ENCODE data around the gene TMEM18. TPM values are rescaled to one million over a fixed set of nuclear protein-coding genes. Genes with fewer than 3 reads are reported as not detected.

Gene TMEM18
- total and polyA plus RNA-seq, 8 donors: 11.9 to 20.3 (median 15.1) TPM

DNA sequence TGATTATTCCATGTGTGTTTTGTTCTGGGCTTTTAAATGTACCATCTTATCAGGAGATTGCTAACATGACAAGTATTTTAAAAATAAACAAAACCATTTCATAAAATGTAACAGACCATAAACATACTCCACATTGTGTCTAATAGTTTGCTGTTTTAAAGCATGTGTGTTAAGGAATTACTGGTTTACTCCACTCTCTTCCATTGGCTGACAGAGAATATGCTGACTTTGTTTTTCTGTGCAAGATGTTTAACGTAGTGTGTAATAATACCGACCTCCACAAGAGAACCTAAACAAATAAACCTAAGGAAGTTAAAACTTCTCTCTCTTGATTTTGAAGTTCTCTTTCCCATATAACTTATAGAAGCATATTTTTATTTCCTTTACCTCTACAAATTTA lies 17.0 kb upstream of the TMEM18 start:
- no peaks in the 10 kb centered on the region for H3K9me3 ChIP-seq
- FAIRE-seq: no peak
- 35 to 40% methylated on average over 2 of the region's 2 CpGs for WGBS, 2 donors

GRCh38 chr2:693606-694005 lies 16.4 kb upstream of the TMEM18 start:
- no peak overlapping the region for H3K4me3 ChIP-seq
- no peaks in the 10 kb centered on the region for H3K9me3 ChIP-seq
- H3K36me3 ChIP-seq: no peaks in the 10 kb centered on the region
- no peak for FAIRE-seq
- ATAC-seq: no peak
- no peaks in the 10 kb centered on the region for H3K27me3 ChIP-seq
- no peak for TF ChIP-seq CTCF (IDR thresholded peaks at IDR 0.05)
- no peak for DNase-seq
- intact Hi-C loops (cut with DNase I): no loop called here
- 95% methylated on average over 7 of the region's 7 CpGs for WGBS, 2 donors
- H3K27ac ChIP-seq: no peak overlapping the region
- H3K4me1 ChIP-seq: peaks cover 6 to 22% (median 8%) of the 10 kb centered on the region in 3 donors

More for the DNA sequence above, 17.0 kb upstream of the TMEM18 start:
- no peak for DNase-seq
- H3K4me3 ChIP-seq: no peak overlapping the region
- intact Hi-C loops (cut with DNase I): no loop called here
- H3K36me3 ChIP-seq: no peaks in the 10 kb centered on the region
- no peak for TF ChIP-seq CTCF (IDR thresholded peaks at IDR 0.05)
- no peaks in the 10 kb centered on the region for H3K27me3 ChIP-seq
- peaks cover 6 to 22% (median 8%) of the 10 kb centered on the region in 3 donors for H3K4me1 ChIP-seq
- H3K27ac ChIP-seq: no peak overlapping the region
- ATAC-seq: no peak

- no peak for TF ChIP-seq CTCF (IDR thresholded peaks at IDR 0.05)
- ATAC-seq (no peak), FAIRE-seq (no peak), DNase-seq (no peak)
- Histone ChIP-seq H3K27me3 (no peaks in the 10 kb centered on the region), H3K4me3 (no peak overlapping the region), H3K9me3 (no peaks in the 10 kb centered on the region), H3K27ac (no peak overlapping the region), H3K4me1 (peaks cover 2 to 21% (median 5%) of the 10 kb centered on the region in 3 donors), H3K36me3 (no peaks in the 10 kb centered on the region)
- intact Hi-C loops (cut with DNase I): no loop called here
- 74 to 86% methylated on average over 8 of the region's 8 CpGs for WGBS, 2 donors
Observed at GRCh38 chr2:692767-693166, 15.6 kb upstream of the TMEM18 start.

- H3K27me3 ChIP-seq: no peaks in the 10 kb centered on the region
- H3K27ac ChIP-seq: no peak overlapping the region
- no peak for TF ChIP-seq CTCF (IDR thresholded peaks at IDR 0.05)
- H3K36me3 ChIP-seq: no peaks in the 10 kb centered on the region
- intact Hi-C loops (cut with DNase I): no loop called here
- ATAC-seq (no peak), DNase-seq (peak in 1 of 6 donors; percentile 32), FAIRE-seq (no peak)
- H3K4me3 ChIP-seq: no peak overlapping the region
- WGBS, 2 donors: 84 to 87% methylated on average over 35 of the region's 35 CpGs
- H3K4me1 ChIP-seq: peaks cover 0 to 14% (median 4%) of the 10 kb centered on the region in 3 donors
- no peaks in the 10 kb centered on the region for H3K9me3 ChIP-seq
Observed at GRCh38 chr2:691821-692761, 14.9 kb upstream of the TMEM18 start.

- Histone ChIP-seq H3K27me3 (no peaks in the 10 kb centered on the region), H3K9me3 (no peaks in the 10 kb centered on the region), H3K27ac (no peak overlapping the region), H3K4me1 (peaks cover 0 to 12% (median 4%) of the 10 kb centered on the region in 3 donors), H3K36me3 (no peaks in the 10 kb centered on the region), H3K4me3 (no peak overlapping the region)
- no peak for ATAC-seq
- intact Hi-C loops (cut with DNase I): no loop called here
- DNase-seq: no peak
- no peak for TF ChIP-seq CTCF (IDR thresholded peaks at IDR 0.05)
- no peak for FAIRE-seq
- 83% methylated on average over 10 of the region's 10 CpGs for WGBS, 2 donors
Observed at GRCh38 chr2:690799-691198, 13.6 kb upstream of the TMEM18 start.
